Measurements from ENCODE around the gene HOMER2.

- TF ChIP-seq CTCF (conservative IDR thresholded peaks at IDR 0.05) (no peak), ZFX (IDR thresholded peaks at IDR 0.05) (no peak)
Measured at GRCh38 chr15:82937712-82938058, 14.8 kb downstream of the HOMER2 start.

All from C4-2B (cell line).